COLO668 (cell line): ENCODE data around the gene VSIG10.
A peak's percentile ranks its signal among the peaks of the same experiment; 100 is the strongest.
"Not testable (repeated sequence)": the region's sequence is repeated elsewhere in the genome, so short reads cannot be mapped to it uniquely, and the experiment has no call there.

ENCODE experiments used
- DNase-seq: peaks from one replicate; lab custom pipeline; 2025; ENCODE audit not compliant: unreplicated experiment; lab: John Stamatoyannopoulos, UW

The VSIG10 gene

DNA sequence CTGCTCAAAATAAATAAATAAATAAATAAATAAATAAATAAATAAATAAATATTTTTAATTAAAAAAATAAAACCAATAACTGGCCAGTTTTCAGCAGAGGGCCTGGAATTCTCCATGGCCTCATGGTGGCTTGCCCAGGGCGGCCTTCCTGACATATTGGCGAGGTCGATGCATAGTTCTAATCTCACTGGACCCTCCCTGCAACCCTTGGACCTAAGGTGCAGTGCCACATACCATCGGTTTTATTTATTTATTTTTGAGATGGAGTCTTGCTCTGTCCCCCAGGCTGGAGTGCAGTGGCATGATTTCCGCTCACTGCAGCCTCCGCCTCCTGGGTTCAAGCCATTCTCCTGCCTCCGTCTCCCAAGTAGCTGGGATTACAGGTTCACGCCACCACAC is 3.9 kb upstream of the VSIG10 start:
- DNase-seq = no peak

DNA sequence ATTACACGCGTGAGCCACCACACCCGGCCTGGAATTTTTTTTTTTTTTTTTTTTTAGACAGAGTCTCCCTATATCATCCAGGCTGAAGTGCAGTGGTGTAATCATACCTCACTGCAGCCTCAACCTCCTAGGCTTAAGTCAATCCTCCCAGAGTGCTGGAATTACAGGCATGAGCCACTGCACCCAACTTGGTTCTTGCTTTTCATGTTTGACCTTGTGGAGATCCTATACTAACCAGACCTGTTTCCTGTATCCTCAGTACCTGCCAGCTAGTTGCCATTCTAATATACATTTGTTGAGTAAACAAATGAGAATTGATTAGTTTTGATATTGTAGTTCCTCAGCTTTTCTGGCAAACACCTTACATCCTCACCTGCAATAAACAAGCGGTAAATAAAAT is 3.2 kb upstream of the VSIG10 start:
- DNase-seq = no peak

DNA sequence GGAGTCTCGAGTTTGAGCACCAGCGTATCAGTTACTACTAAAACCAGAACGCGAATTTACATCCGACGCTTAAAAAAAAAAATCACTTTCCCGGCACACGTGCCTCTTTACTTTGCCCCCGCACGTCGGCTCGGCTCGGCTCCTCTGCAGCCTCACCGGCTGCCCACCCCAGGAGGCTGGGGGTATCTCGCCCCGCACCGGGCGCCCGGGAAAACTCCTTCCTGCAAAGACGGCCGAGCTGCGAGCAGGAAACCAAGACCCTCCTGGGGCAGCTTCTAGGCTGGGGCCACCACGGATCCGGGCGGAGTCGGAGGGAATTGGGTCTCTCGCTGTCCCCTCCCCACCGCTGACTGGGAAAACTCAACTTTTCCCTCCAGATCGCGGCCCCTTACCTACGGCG is 610 bp downstream of the VSIG10 start:
- DNase-seq = peak; percentile 61

DNA sequence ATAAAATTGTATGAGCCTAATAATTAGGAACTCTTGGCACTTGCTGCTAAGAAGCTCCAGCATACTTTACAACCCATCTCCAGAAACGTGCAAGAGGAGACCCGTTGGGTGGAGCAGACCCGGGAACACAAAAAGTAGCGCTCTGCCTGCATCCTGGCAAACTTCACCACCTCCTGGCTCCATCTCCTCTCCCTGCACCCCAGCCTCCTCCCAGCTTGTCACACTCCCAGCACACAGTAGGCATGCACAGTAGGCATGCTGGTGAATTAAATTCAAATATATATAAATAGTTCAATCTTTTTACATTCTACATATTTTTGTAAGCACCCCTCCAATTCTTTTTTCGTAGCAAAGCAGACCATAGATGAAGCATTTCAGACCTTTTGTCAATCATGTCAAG is 1.2 kb downstream of the VSIG10 start:
- peak; percentile 7 for DNase-seq

DNA sequence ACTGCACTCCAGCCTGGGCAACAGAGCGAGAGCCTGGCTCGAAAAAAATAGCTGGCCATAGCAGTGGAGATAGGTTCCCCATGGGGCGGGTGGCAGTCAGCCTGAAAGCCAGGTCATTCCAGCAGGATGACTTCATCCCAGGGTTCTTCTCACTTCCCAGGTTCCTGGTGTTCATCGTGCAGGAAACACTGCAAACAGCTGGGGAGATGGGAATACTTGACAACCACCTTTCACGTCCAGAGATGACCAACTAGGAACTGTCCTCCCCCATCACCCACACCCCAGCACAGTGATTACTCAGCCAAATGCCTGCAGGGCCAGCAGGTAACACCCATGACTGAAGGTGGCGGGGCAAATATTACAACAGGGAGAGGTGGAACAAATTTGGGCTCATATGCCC is 1.7 kb downstream of the VSIG10 start:
- peak; percentile 51 for DNase-seq

DNA sequence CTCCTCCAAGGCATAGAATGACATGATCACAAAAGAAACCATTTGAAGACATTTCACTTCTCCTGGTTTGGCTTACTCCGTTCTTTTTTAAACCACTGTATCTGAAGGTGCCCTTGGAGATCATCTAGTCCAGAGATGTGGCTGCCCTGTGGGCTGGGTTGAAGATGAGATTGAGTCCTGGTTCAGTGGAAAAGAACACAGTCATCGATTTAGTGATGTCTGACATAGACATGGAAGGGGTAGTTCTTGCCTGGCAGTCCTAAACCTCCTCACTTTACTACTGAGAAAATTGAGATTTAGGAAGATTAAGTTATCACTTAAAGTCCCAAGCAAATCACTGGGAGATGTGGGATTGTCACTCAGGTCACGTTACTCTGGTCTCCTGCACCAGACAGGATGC is 2.8 kb downstream of the VSIG10 start:
- no peak for DNase-seq

- peak; percentile 77 for DNase-seq
Observed at GRCh38 chr12:118098911-118099671, 4.7 kb downstream of the VSIG10 start.

DNA sequence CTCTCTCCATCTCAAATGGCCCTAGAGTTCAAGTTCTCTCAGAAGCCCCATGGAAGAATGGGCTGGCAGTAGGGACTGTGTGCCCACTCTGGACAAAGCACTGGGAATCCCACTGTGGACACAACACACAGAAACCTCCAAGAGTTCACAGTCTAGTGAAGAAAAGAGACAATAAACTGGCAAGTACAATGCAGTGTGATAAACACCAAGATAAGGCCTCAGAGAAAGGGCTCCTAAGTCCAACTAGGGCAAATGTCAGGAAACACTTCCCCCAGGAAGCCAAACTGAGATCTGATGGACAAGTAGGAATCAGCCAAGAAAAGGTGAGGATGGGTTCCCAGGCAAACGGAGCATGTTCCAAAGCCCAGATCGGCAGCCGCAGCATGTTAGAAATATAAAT is 5.4 kb downstream of the VSIG10 start:
- DNase-seq = no peak

- no peak for DNase-seq
Observed at GRCh38 chr12:118094039-118094438, 9.8 kb downstream of the VSIG10 start.

GRCh38 chr12:118089782-118090181 is 14.0 kb downstream of the VSIG10 start:
- no peak for DNase-seq

DNA sequence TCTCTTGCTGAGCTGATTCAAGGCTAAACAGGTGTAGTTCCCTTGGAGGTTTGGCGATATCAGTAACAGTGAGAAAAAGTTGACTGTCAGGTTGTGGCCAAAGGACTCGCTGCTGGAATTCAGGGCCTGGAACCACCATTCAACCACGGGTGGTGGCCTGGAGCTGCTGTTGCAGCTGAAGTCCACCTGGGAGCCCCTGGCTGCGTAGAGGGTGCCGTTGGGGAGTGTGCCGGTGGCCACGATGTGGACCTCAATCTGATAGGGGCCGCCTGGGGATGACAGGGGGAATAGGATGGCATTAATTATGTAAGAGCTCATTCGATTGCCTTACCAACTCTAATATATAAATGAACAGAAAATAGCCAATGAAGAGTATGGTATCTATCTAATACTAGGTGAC is 21.6 kb downstream of the VSIG10 start:
- no peak for DNase-seq

DNA sequence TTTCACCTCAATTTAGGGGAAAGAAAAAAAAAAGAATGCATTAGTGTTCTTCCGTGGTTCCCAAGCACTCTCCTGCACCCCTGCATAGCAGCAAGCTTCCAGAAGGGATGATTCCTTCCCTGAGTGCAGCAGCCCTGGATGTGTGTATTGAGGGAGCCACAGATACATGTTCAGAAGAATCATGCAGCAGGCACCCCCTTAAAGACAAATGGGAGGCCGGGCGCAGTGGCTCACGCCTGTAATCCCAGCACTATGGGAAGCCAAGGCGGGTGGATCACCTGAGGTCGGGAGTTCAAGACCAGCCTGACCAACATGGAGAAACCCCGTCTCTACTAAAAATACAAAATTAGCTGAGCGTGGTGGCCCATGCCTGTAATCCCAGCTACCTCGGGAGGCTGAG is 22.3 kb downstream of the VSIG10 start:
- DNase-seq = not testable (repeated sequence)

DNA sequence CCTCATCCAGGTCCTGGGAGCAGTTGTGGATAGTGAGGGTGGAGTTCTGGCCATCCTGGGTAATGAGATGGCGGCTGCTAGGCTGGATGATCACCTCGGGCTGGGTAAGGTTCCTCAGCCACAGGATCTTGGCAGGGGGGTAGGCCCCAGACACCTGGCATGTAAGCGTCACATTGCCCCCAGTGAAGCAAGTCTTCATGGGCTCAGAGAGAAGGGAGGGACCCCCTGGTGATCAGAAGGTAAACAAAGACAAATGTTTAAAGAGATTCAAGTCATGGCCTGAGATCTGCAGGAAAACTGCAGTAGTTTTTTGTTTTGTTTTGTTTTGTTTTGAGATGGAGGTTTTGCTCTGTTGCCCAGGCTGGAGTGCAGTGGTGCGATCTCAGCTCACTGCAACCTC is 30.0 kb downstream of the VSIG10 start:
- no peak for DNase-seq

DNA sequence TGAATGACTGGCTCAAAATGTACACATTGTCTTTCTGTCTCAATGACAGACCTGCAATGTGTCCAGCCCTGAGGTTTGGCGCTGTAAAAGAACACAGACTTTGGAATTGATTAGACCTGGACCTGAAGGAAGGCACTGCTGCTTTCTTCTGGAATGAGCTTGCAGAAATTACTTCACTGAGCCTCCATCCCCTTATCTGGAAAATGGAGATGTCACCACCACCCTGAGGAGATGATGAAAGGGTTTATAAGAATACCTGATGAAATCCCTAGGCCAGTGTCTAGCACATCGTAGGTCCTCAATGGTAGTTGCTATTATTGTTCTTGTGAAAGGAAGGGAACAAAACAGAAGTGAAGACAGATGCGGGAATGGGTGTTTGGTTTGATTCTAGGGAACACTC is 33.2 kb downstream of the VSIG10 start:
- no peak for DNase-seq

DNA sequence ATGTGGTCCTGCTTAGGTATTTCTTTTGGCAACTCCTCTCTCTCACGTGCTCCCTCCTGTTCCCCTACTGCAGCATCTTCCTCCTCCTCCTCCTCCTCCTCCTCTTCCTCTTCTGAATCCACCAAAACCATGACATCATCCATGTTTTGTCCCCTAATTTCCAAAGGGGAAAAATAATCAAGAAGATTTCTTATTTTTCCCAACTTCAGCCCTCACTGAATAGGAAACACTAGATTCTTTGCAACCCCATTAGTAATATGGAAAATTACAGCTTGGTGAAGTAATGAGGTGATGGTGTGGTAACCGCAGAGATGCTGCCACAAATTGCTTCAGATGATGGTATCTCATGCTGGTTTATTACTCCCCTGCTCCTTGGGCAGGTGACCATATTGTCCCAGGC is 35.4 kb downstream of the VSIG10 start:
- DNase-seq = no peak

DNA sequence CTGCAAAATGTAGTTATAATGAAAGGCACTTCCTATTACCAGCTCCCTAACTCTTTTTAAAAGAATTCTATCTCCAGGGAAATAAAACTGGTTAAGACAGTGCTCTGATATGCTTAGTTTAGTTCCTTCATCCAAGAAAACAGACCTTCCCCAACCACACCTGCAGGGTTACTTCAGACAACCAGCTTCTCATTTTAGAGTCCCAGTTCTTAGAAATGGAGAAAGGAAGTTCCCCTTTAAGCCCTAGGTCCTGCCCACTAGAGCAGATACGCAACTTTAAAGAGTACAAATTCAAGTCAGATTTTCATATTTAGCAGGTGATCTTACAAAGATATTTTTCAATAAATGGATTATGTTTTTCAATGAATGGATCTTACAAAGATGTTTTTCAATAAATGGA is 38.4 kb downstream of the VSIG10 start:
- no peak for DNase-seq

- DNase-seq = no peak
Observed at GRCh38 chr12:118064608-118065007, 39.2 kb downstream of the VSIG10 start.

DNA sequence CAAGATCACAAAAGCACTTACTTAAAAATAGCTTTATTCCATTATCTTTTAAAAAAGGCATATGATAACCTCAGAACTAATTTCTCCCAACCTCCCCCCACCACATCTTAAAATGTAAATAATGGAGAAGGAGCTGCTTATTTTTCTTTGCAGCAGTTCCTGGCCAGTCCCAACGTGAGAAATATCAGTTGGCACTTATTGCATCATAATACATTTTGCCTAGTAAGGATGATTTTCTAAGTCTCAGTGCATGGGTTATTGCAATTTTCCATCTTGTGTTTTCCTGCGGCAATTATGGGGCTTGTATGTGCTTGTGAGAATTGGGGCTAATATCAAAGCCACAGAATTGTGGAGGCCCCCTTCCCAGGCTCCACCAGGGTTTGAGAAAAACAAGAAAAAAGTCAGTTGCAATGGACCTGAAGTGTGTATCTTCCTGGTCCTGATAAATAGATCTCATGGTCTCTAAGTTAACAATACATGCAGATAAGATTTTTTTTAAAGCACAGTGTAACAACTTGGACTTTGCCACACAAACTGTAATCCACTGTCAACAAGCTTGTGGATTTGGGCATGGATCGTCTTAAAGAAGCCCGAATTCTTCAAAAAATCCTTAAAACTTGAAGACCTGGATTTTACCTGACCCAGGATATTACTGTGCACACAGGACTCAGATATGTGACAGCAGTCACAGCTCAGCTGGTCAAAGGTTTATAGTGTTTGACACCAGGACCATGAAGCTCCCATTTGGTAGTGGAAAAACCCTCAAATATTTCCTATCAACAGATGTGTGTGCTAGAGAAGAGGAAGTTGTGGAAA is 40.0 kb downstream of the VSIG10 start:
- DNase-seq = no peak

GRCh38 chr12:118061873-118062843 is 41.7 kb downstream of the VSIG10 start:
- peak; percentile 26 for DNase-seq

DNA sequence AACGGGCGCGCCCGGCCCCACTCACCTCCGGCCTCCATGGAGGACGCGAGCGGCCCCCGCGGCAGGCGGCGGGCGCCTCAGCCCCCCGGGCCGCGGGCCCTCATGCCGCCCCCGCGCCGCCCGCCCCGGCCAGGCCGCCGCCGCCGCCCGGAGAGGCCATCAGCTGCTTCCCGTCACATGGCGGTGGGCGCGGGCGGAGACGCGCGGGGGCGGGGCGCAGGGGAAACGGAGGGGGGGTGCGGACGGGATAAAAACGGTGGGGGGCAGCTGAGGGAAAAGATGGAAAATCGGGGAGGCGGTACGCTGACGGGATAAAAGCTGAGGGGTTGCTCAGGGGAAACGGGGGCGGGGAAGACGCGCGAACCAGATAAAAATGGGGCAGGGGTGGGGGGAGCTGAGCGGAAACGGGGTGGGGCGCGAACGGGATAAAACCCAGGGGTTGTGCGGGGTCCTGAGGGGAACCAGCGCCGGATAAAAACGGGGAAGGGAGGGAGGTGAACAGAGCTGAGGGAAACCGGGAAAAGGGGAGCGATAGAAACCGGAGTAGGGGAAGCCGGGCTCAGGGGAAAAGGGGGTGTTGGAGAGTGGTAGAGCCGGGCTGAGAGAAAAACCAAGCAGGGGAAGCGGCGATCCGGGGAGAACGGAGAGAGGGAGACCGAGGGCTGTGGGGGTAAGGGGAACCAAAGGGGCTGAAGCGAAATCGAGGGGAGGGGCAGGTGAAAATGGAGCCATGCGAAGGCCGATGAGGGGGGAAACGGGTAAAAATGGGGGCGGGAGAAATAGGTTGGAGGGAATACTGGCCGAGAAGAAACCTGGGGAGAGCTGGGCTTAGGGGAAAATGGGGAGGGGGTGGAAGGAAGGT is 42.6 kb downstream of the VSIG10 start, which contains the start of gene WSB2:
Gene WSB2, minus strand, starts transcription at position 169 of the 862 bp plus-strand sequence. Its CDS starts 131 bp downstream, at position 38.
- peak; percentile 70 for DNase-seq
